H1 (cell line): Measurements from ENCODE around the gene CFAP92. TPM values are rescaled to one million over a fixed set of nuclear protein-coding genes. Genes with fewer than 3 reads are reported as not detected.

Experiments used
- CTCF ChIA-PET: fragments of 300-600 bp; sonication (Branson Sonifier 250); formaldehyde crosslinking; loops from one replicate; lab custom pipeline; 2021; ENCODE audit not compliant: partially characterized antibody; lab: Charles Lee
- POLR2A ChIA-PET: fragments of 300-600 bp; sonication (Branson Sonifier 250); formaldehyde crosslinking; loops from one replicate; lab custom pipeline; 2021; ENCODE audit warnings: inconsistent platforms; ENCODE audit not compliant: partially characterized antibody; lab: Charles Lee
- DNase-seq, 2 experiments: peaks; one replicate each; pipeline versions ENCODE4 v3.0.0 to v3.0.0-alpha.2; 2010 to 2022; ENCODE audit warnings: low spot score in 2 of 2, low read depth in 1 of 2, mixed read lengths in 1 of 2
- FAIRE-seq: peaks from 2 replicates; lab custom pipeline; 2011; peaks lifted over from hg19 to GRCh38; lab: Jason Lieb, UNC
- H2AFZ ChIP-seq: 2 replicates; pipeline ENCODE4 v1.8.1; 2012; ENCODE audit warnings: low read length, inconsistent platforms
- H2AK5ac ChIP-seq: 2 replicates; pipeline ENCODE4 v1.6.1; 2013; ENCODE audit warnings: low read depth, low read length
- H2BK120ac ChIP-seq: replicated peaks from 2 replicates; pipeline ENCODE3; 2013; ENCODE audit warnings: low read depth, low read length, inconsistent platforms
- H2BK12ac ChIP-seq: 2 replicates; pipeline ENCODE4 v1.6.1; 2013; ENCODE audit warnings: low read depth, low read length
- H2BK15ac ChIP-seq: 2 replicates; pipeline ENCODE4 v1.6.1; 2013; ENCODE audit warnings: low read length
- H2BK20ac ChIP-seq: 2 replicates; pipeline ENCODE4 v1.6.1; 2013; ENCODE audit warnings: low read length
- H2BK5ac ChIP-seq: 2 replicates; pipeline ENCODE4 v1.6.1; 2013; ENCODE audit warnings: low read depth, low read length
- H3K14ac ChIP-seq: 2 replicates; pipeline ENCODE4 v1.6.1; 2013; ENCODE audit warnings: inconsistent platforms; ENCODE audit not compliant: insufficient read length
- H3K18ac ChIP-seq: 2 replicates; pipeline ENCODE4 v1.6.1; 2013; ENCODE audit warnings: low read length; ENCODE audit errors: extremely low read depth
- H3K23ac ChIP-seq: 2 replicates; pipeline ENCODE4 v1.6.1; 2013; ENCODE audit warnings: inconsistent platforms; ENCODE audit not compliant: insufficient read length
- H3K23me2 ChIP-seq: 2 replicates; pipeline ENCODE4 v1.6.1; 2013; ENCODE audit warnings: low read depth, low read length
- H3K27ac ChIP-seq: 2 replicates; pipeline ENCODE4 v1.6.1; 2011; ENCODE audit warnings: low read depth, low read length, inconsistent platforms
- H3K27me3 ChIP-seq, 4 experiments: replicated peaks in 1 of 4; 1 replicate in 1 of 4; 2 replicates in 3 of 4; pipeline versions ENCODE4 v1.6.1 to v1.8.1; 2011 to 2013; ENCODE audit warnings: low read length in 3 of 4, mild to moderate bottlenecking in 3 of 4, inconsistent platforms in 2 of 4, mixed read lengths in 2 of 4, moderate library complexity in 1 of 4; ENCODE audit not compliant: control insufficient read depth in 3 of 4, insufficient read depth in 3 of 4; ENCODE audit errors: extremely low read depth in 1 of 4
- H3K36me3 ChIP-seq, 4 experiments: 2 replicates each; pipeline versions ENCODE4 v1.6.1 to v1.8.1; 2011 to 2013; ENCODE audit warnings: mild to moderate bottlenecking in 4 of 4, low read length in 3 of 4, moderate library complexity in 2 of 4, control low read depth in 1 of 4, inconsistent platforms in 1 of 4; ENCODE audit not compliant: insufficient read depth in 4 of 4, control insufficient read depth in 2 of 4
- H3K4ac ChIP-seq: replicated peaks from 2 replicates; pipeline ENCODE3; 2013; ENCODE audit warnings: low read length, low read depth, mixed read lengths, inconsistent platforms; ENCODE audit not compliant: insufficient read length
- H3K4me1 ChIP-seq, 4 experiments: replicated peaks in 1 of 4; 1 replicate in 1 of 4; 2 replicates in 3 of 4; pipeline versions ENCODE4 v1.6.1 to v1.8.1; 2011 to 2013; ENCODE audit warnings: low read length in 3 of 4, inconsistent platforms in 2 of 4, mixed read lengths in 1 of 4; ENCODE audit not compliant: insufficient read depth in 4 of 4, control insufficient read depth in 3 of 4
- H3K4me2 ChIP-seq, 2 experiments: 2 replicates each; pipeline versions ENCODE4 v1.6.1 to v1.8.1; 2011 to 2013; ENCODE audit warnings: low read depth in 2 of 2, low read length in 2 of 2, control low read depth in 1 of 2, inconsistent platforms in 1 of 2, mild to moderate bottlenecking in 1 of 2; ENCODE audit not compliant: insufficient read depth in 1 of 2
- H3K4me3 ChIP-seq, 4 experiments: fragments of 200-600, 300-600 bp in 1 of 4; sonication (generic), shearing (Covaris generic), sonication (Bioruptor Twin) in 1 of 4; 2 replicates each; pipeline versions ENCODE4 v1.5.1 to v1.8.1; 2011 to 2016; ENCODE audit warnings: low read length in 4 of 4, low read depth in 3 of 4, control low read depth in 2 of 4, inconsistent platforms in 2 of 4, mild to moderate bottlenecking in 2 of 4, mixed read lengths in 1 of 4, moderate library complexity in 1 of 4; ENCODE audit not compliant: insufficient read depth in 2 of 4; ENCODE audit errors: extremely low read depth in 1 of 4
- H3K56ac ChIP-seq: replicated peaks from 2 replicates; pipeline ENCODE3; 2013; ENCODE audit warnings: low read depth, mild to moderate bottlenecking, mixed read lengths, low read length, inconsistent platforms; ENCODE audit not compliant: insufficient read length
- H3K79me1 ChIP-seq: 2 replicates; pipeline ENCODE4 v1.6.1; 2013; ENCODE audit warnings: low read depth, low read length, control low read depth
- H3K79me2 ChIP-seq, 2 experiments: 2 replicates each; pipeline versions ENCODE4 v1.6.1 to v1.8.1; 2012 to 2013; ENCODE audit warnings: low read length in 2 of 2, mild to moderate bottlenecking in 2 of 2, inconsistent platforms in 1 of 2; ENCODE audit not compliant: insufficient read depth in 2 of 2, control insufficient read depth in 1 of 2
- H3K9ac ChIP-seq, 4 experiments: replicated peaks in 1 of 4; 1 replicate in 1 of 4; 2 replicates in 3 of 4; pipeline versions ENCODE4 v1.6.1 to v1.8.1; 2011 to 2013; ENCODE audit warnings: low read depth in 3 of 4, low read length in 3 of 4, control low read depth in 2 of 4, mild to moderate bottlenecking in 2 of 4, moderate library complexity in 2 of 4, inconsistent platforms in 1 of 4; ENCODE audit errors: extremely low read depth in 1 of 4
- H3K9me3 ChIP-seq, 2 experiments: 2 replicates each; pipeline versions ENCODE4 v1.6.1 to v1.8.1; 2012 to 2013; ENCODE audit warnings: mild to moderate bottlenecking in 2 of 2, moderate library complexity in 2 of 2, control low read depth in 1 of 2, inconsistent platforms in 1 of 2, low read depth in 1 of 2, low read length in 1 of 2, mixed read lengths in 1 of 2; ENCODE audit not compliant: insufficient read depth in 2 of 2
- H4K20me1 ChIP-seq, 2 experiments: replicated peaks in 1 of 2; 2 replicates each; pipeline versions ENCODE3 to v1.8.1; 2011 to 2013; ENCODE audit warnings: inconsistent platforms in 2 of 2, low read length in 2 of 2, mild to moderate bottlenecking in 1 of 2; ENCODE audit not compliant: insufficient read depth in 2 of 2, control insufficient read depth in 1 of 2
- H4K5ac ChIP-seq: 2 replicates; pipeline ENCODE4 v1.6.1; 2013; ENCODE audit warnings: low read length, low read depth, mixed read lengths, inconsistent platforms; ENCODE audit not compliant: insufficient read length
- H4K8ac ChIP-seq: 2 replicates; pipeline ENCODE4 v1.8.0; 2013; ENCODE audit warnings: mild to moderate bottlenecking, moderate library complexity, low read length, inconsistent platforms; ENCODE audit not compliant: insufficient read depth; ENCODE audit errors: extremely low read depth
- H4K91ac ChIP-seq: replicated peaks from 2 replicates; pipeline ENCODE3; 2013; ENCODE audit warnings: low read length, mixed read lengths, inconsistent platforms; ENCODE audit not compliant: insufficient read length
- WGBS, 2 experiments: shearing (Covaris generic) in 1 of 2; methylation state at CpG; one replicate each; pipeline versions ENCODE4 v1.1.6 to v1.1.7; 2013 to 2015; ENCODE audit warnings: low lambda C conversion rate in 2 of 2, mixed read lengths in 2 of 2, inconsistent platforms in 1 of 2, low coverage in 1 of 2, missing lambda C conversion rate in 1 of 2; ENCODE audit not compliant: insufficient replicate concordance in 2 of 2, insufficient coverage in 1 of 2, insufficient read length in 1 of 2; ENCODE audit errors: extremely low coverage in 1 of 2, missing lambda C conversion rate in 1 of 2; 5-methylcytosine and 5-hydroxymethylcytosine counted together
- polyA plus RNA-seq, 7 experiments: library from polyadenylated mRNA; depleted of rRNA in 3 of 7; stranded (reverse) in 5 of 7; unstranded in 2 of 7; fragments of >200 nt in 5 of 7; fragments of 200-250 nt in 2 of 7; gene quantifications; 1 replicate in 5 of 7; 2 replicates in 1 of 7; 4 replicates in 1 of 7; pipeline versions ENCODE4 v1.2.1 to v1.2.3, GENCODE V29; 2011 to 2013; ENCODE audit warnings: missing spikeins in 2 of 7, mixed read lengths in 2 of 7
- total RNA-seq: library from RNA; stranded (reverse); fragmentation: NEBNext Ultra II Directional; extraction: Animal tissue kit (Norgen Biotek cat#: 25700); gene quantifications from 2 replicates; pipeline ENCODE4 v1.2.1, GENCODE V29; 2021

The CFAP92 gene
- total and polyA plus RNA-seq, 2 of the 8 experiments (the other 6 are each of a cell fraction or from before 2014, with no cell fraction given), result 0.77 to 2.0 TPM

GRCh38 chr3:128908951-128909350, 84.9 kb downstream of the CFAP92 start:
- Histone ChIP-seq H3K79me1 (no peaks in the 10 kb centered on the region), H3K4me3 (no peak overlapping the region), H2BK5ac (no peak overlapping the region), H4K5ac (no peak overlapping the region), H3K4me1 (no peaks in the 10 kb centered on the region), H3K27ac (no peak overlapping the region), H4K20me1 (peaks cover 0 to 15% of the 10 kb centered on the region in 2 experiments), H4K8ac (no peak overlapping the region), H2BK15ac (no peak overlapping the region), H2BK120ac (no peak overlapping the region), H3K79me2 (no peaks in the 10 kb centered on the region), H3K56ac (no peak overlapping the region), H3K4ac (no peak overlapping the region), H2BK20ac (no peak overlapping the region), H3K9ac (no peak overlapping the region), H2AK5ac (no peak overlapping the region), H3K14ac (no peak overlapping the region), H3K23ac (no peak overlapping the region), H3K4me2 (no peak overlapping the region), H2BK12ac (no peak overlapping the region), H3K23me2 (no peaks in the 10 kb centered on the region), H3K9me3 (no peaks in the 10 kb centered on the region), H4K91ac (no peak overlapping the region), H3K36me3 (peaks cover 23 to 72% (median 47%) of the 10 kb centered on the region in 4 experiments; a peak in 7 of 8 replicates), H2AFZ (no peak overlapping the region), H3K27me3 (no peaks in the 10 kb centered on the region), H3K18ac (no peak overlapping the region)
- ChIA-PET CTCF (interaction anchor here (0.8 to 1.4 kb wide), 3 partner anchors 40 to 300 kb away, joined by 3 read pairs; no protein-coding TSS in a partner anchor), POLR2A (interaction anchor here (0.7 to 3.5 kb wide), 6 partner anchors 9 to 247 kb away, joined by 3 to 11 read pairs (median 4); partner anchors contain the start of gene ACAD9)
- FAIRE-seq (no peak), DNase-seq (no peak)
- 79% methylated on average over 6 of the region's 6 CpGs; no CpG with 5 or more reads in 1 of the 2 experiments for WGBS, 2 experiments
